Right ventricle myocardium inferior (tissue), 1 donor: ENCODE measurements around the gene PSKH1. TPM values are rescaled to one million over a fixed set of nuclear protein-coding genes. Genes with fewer than 3 reads are reported as not detected.
A peak's percentile ranks its signal among the peaks of the same experiment; 100 is the strongest.
"Not testable (repeated sequence)": the region's sequence is repeated elsewhere in the genome, so short reads cannot be mapped to it uniquely, and the experiment has no call there.

Source experiments
- ATAC-seq: fragments of 200-7000 bp; cut with Tn5 transposase; one replicate; pipeline ENCODE4 v1.9.1; 2020; ENCODE audit warnings: mild to moderate bottlenecking, moderate library complexity
- DNase-seq: peaks from one replicate; pipeline ENCODE4 v3.0.0; 2021; ENCODE audit errors: missing footprints
- intact Hi-C: fragments of 100-400 bp; cut with DNase I; formaldehyde crosslinking; loops from one replicate; pipeline ENCODE4 v1.11.0; 2022
- total RNA-seq: library from RNA; stranded (reverse); fragmentation: NEBNext Ultra II Directional; extraction: Animal tissue kit (Norgen Biotek cat#: 25700); gene quantifications from one replicate; pipeline ENCODE4 v1.2.1, GENCODE V29; 2021
- donor health status: DM: no; HTN: yes; CAD: no; lungs with severe emphysema.

Gene PSKH1
- total RNA-seq, 1 donor from 2014 or later = 18.1 TPM

- DNase-seq (no peak), ATAC-seq (no peak)
- intact Hi-C loops = loop anchor here (5.0 kb wide), 1 partner anchor 260 kb away; no protein-coding TSS in a partner anchor
Observed at GRCh38 chr16:67931712-67932461, 38.8 kb downstream of the PSKH1 start, which contains the start of gene CTRL. TSS of gene CTRL (minus strand) at chr16:67931862. CDS start at chr16:67931852, 10 bp downstream.

GRCh38 chr16:67932462-67932840 is 39.4 kb downstream of the PSKH1 start:
- ATAC-seq (no peak), DNase-seq (no peak)
- intact Hi-C loops = loop anchor here (5.0 kb wide), 1 partner anchor 260 kb away; no protein-coding TSS in a partner anchor

- intact Hi-C loops = loop anchor here (5.0 kb wide), 1 partner anchor 262 kb away; no protein-coding TSS in a partner anchor
Observed at GRCh38 chr16:67933805-67934204, 40.8 kb downstream of the PSKH1 start.

GRCh38 chr16:67934306-67935100 is 41.4 kb downstream of the PSKH1 start:
- no peak for DNase-seq
- ATAC-seq = no peak
- intact Hi-C loops = loop anchor here (5.0 kb wide), 1 partner anchor 262 kb away; no protein-coding TSS in a partner anchor

More at GRCh38 chr16:67933805-67934204, 40.8 kb downstream of the PSKH1 start:
- no peak for ATAC-seq
- DNase-seq = no peak

- DNase-seq = no peak
- peak; percentile 0 for ATAC-seq
- intact Hi-C loops = no loop called here
Observed at GRCh38 chr16:67935101-67935401, 42.0 kb downstream of the PSKH1 start.

GRCh38 chr16:67935402-67936123 is 42.5 kb downstream of the PSKH1 start:
- DNase-seq (peak; percentile 98), ATAC-seq (peak; percentile 93)
- intact Hi-C loops = loop anchor here (2.0 kb wide), 1 partner anchor 33 kb away; the partner anchor contains the start of gene SLC12A4

- ATAC-seq = peak; percentile 20
- peak; percentile 84 for DNase-seq
- intact Hi-C loops = loop anchor here (2.0 kb wide), 1 partner anchor 32 kb away; the partner anchor contains the start of gene SLC12A4
Observed at GRCh38 chr16:67936124-67936879, 43.2 kb downstream of the PSKH1 start, which contains the start of gene PSMB10. TSS of gene PSMB10 (minus strand) at chr16:67936850. CDS start at chr16:67936749, 101 bp downstream.

GRCh38 chr16:67936880-67937605 is 44.0 kb downstream of the PSKH1 start:
- no peak for DNase-seq
- intact Hi-C loops = loop anchor here (2.0 kb wide), 1 partner anchor 32 kb away; the partner anchor contains the start of gene SLC12A4
- no peak for ATAC-seq

- intact Hi-C loops = loop anchor here (2.0 kb wide), 1 partner anchor 31 kb away; the partner anchor contains the start of gene SLC12A4
- not testable (repeated sequence) for ATAC-seq, DNase-seq
Observed at GRCh38 chr16:67937713-67938112, 44.7 kb downstream of the PSKH1 start.

- intact Hi-C loops = loop anchor here (5.0 kb wide), 2 partner anchors 48 to 83 kb away; partner anchors contain the start of genes DDX28 and DUS2
- ATAC-seq = no peak
Observed at GRCh38 chr16:67939507-67940445, 46.7 kb downstream of the PSKH1 start.

GRCh38 chr16:67940446-67941089 is 47.5 kb downstream of the PSKH1 start:
- intact Hi-C loops = loop anchor here (5.0 kb wide), 2 partner anchors 47 to 82 kb away; partner anchors contain the start of genes DDX28 and DUS2
- ATAC-seq (no peak), DNase-seq (no peak)

More at GRCh38 chr16:67939507-67940445, 46.7 kb downstream of the PSKH1 start:
- DNase-seq = no peak

GRCh38 chr16:67941469-67942199 is 48.6 kb downstream of the PSKH1 start:
- DNase-seq = no peak
- ATAC-seq = no peak
- intact Hi-C loops = loop anchor here (5.0 kb wide), 2 partner anchors 46 to 81 kb away; partner anchors contain the start of genes DDX28 and DUS2

- ATAC-seq (no peak), DNase-seq (no peak)
- intact Hi-C loops = loop anchor here (5.0 kb wide), 2 partner anchors 45 to 80 kb away; partner anchors contain the start of genes DDX28 and DUS2
Observed at GRCh38 chr16:67942200-67942509, 49.1 kb downstream of the PSKH1 start.

GRCh38 chr16:67942510-67943255 is 49.6 kb downstream of the PSKH1 start:
- ATAC-seq (peak; percentile 1), DNase-seq (no peak)
- intact Hi-C loops = loop anchor here (5.0 kb wide), 2 partner anchors 45 to 80 kb away; partner anchors contain the start of genes DDX28 and DUS2
